ENCODE measurements around the gene GPR173.

Gene GPR173

GRCh38 chrX:53089224-53089842 is 40.7 kb downstream of the GPR173 start:
- DNase-seq (ENCODE audit: low read depth in 3 of 3) = no peak

- DNase-seq (ENCODE audit: low read depth in 3 of 3) = no peak
These were observed 41.3 kb downstream of the GPR173 start for GRCh38 chrX:53089925-53090324.

- DNase-seq (ENCODE audit: low read depth in 3 of 3) = no peak
These were observed 42.8 kb downstream of the GPR173 start for GRCh38 chrX:53091354-53091753.

- DNase-seq (ENCODE audit: low read depth in 3 of 3) = peak in 2 of 3 experiments; percentile 51 to 53
These were observed 44.6 kb downstream of the GPR173 start for GRCh38 chrX:53093177-53093655.

- DNase-seq (ENCODE audit: low read depth in 3 of 3) = peak; percentile 37 to 56 (median 54)
These were observed 45.4 kb downstream of the GPR173 start, which contains the start of gene KANTR for GRCh38 chrX:53093748-53094581. TSS of gene KANTR (plus strand) at chrX:53094142. CDS start at chrX:53124273, 30,131 bp downstream.

- DNase-seq (ENCODE audit: low read depth in 3 of 3) = no peak
These were observed 46.0 kb downstream of the GPR173 start for GRCh38 chrX:53094582-53094905.

- DNase-seq (ENCODE audit: low read depth in 3 of 3) = no peak
These were observed 47.2 kb downstream of the GPR173 start for GRCh38 chrX:53095796-53096195.

- DNase-seq (ENCODE audit: low read depth in 3 of 3) = no peak
These were observed 66.4 kb downstream of the GPR173 start for GRCh38 chrX:53114864-53115549.

- DNase-seq (ENCODE audit: low read depth in 3 of 3) = no peak
These were observed 66.9 kb downstream of the GPR173 start for GRCh38 chrX:53115550-53115874.

- no peak for DNase-seq (ENCODE audit: low read depth in 3 of 3)
These were observed 67.5 kb downstream of the GPR173 start for GRCh38 chrX:53116101-53116500.

- DNase-seq (ENCODE audit: low read depth in 3 of 3) = no peak
These were observed 73.4 kb downstream of the GPR173 start for GRCh38 chrX:53122013-53122412.

- DNase-seq (ENCODE audit: low read depth in 3 of 3) = no peak
These were observed 76.9 kb downstream of the GPR173 start for GRCh38 chrX:53125506-53125905.

- no peak for DNase-seq (ENCODE audit: low read depth in 3 of 3)
These were observed 77.8 kb downstream of the GPR173 start for GRCh38 chrX:53126377-53126776.

- no peak for DNase-seq (ENCODE audit: low read depth in 3 of 3)
These were observed 79.6 kb downstream of the GPR173 start for GRCh38 chrX:53128097-53128749.

All from stimulated activated CD4-positive, alpha-beta T cell treated with anti-CD3 and anti-CD28 coated beads, TNF-alpha, amount 100 ng/mL, for 4 hours (primary cell).